Measurements from ENCODE around the gene RBM20.
A peak's percentile ranks its signal among the peaks of the same experiment; 100 is the strongest.

The RBM20 gene

GRCh38 chr10:110817614-110818013 lies 173.5 kb downstream of the RBM20 start:
- no peak for DNase-seq

DNA sequence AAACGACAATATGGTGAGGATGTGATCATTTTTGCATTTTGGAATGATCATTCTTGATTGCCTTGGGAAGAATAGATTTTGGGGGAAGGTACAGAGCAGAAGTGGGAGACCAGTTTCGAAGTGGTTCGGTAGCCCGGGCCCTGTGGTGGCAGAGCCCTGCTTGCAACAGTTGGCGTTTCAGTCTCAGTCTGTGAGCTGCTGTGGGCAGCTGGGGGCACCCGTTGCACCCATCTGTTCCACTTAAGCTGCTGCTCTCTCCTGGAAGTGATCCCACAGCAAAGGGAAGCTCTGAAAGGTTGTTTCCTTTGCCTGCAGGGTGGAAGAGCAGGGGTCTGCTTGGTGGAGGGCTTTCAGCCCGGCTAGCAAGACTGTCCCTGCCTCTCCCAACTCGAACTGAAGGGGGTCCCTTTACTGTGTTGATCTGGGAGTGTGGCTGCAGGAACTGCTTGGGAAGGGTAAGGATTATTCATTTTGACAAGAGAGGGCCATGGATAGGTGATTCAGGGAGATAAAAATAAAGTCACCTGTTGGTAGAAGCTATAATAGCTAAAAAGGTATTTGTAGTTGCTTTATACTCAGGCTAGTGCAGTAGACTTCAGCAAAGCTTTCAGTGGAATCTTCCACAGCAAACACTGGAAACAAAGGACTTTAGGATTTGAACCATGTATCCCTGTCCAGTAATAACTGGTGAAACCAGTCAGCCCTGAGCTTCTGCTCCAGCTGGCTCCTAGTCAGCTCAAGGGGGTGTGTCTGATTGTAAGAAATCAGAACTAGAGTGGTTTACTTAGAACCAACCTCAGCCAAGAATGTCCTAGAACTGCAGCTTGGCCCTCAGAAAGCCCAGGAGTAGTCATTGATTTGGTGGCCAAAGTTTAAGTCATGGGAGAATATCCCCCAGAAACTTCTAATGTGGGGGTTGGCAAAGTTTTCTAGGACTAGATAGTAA lies 174.4 kb downstream of the RBM20 start:
- no peak for DNase-seq

GRCh38 chr10:110820321-110820814 lies 176.2 kb downstream of the RBM20 start:
- DNase-seq: no peak

DNA sequence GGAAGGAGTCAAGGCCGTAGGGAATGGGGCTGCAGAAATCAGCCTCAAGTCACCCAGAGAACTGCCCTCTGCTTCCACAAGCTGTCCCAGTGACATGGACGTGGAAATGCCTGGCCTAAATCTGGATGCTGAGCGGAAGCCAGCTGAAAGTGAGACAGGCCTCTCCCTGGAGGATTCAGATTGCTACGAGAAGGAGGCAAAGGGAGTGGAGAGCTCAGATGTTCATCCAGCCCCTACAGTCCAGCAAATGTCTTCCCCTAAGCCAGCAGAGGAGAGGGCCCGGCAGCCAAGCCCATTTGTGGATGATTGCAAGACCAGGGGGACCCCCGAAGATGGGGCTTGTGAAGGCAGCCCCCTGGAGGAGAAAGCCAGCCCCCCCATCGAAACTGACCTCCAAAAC lies 177.4 kb downstream of the RBM20 start:
- DNase-seq: no peak

- no peak for DNase-seq
These were observed 178.0 kb downstream of the RBM20 start for GRCh38 chr10:110822035-110822711.

- DNase-seq: peak; percentile 51
These were observed 178.7 kb downstream of the RBM20 start for GRCh38 chr10:110822712-110823311.

DNA sequence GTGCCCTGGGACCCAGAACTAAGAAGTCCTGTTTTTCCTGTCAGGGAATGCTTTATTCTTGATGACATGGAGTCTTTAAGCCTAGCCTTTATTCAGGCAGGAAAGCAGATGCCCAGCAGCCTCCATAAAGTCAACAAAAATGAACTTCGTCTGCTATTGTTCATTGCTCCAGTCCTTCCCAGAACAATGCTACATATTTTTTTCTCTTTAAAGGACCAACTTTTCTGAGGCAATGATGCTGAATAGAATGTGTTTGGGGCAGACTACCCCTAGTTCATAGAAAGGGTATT lies 180.0 kb downstream of the RBM20 start:
- no peak for DNase-seq

GRCh38 chr10:110824660-110825059 lies 180.5 kb downstream of the RBM20 start:
- DNase-seq: no peak

DNA sequence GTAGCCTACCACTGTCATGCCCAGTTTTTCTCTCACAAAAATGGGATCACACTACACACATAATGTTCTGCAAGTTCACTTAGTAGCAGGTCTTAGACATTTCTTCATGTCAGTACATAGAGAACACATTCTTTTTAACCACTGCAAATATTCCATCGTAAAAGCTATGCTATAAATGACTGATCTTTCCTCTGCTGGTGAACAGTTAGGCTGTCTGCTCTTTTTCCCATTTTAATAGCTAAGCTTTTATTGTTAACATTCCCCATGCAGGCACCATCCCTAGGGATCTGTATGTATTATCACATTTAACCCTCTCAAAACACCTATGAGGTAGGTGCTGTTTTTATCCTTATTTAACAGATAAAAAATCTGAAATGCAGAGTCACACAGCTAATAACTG lies 181.4 kb downstream of the RBM20 start:
- no peak for DNase-seq

- no peak for DNase-seq
These were observed 183.3 kb downstream of the RBM20 start for GRCh38 chr10:110827410-110827809.

- DNase-seq: no peak
These were observed 183.7 kb downstream of the RBM20 start for GRCh38 chr10:110827875-110828274.

- DNase-seq: no peak
These were observed 184.4 kb downstream of the RBM20 start for GRCh38 chr10:110828525-110828924.

DNA sequence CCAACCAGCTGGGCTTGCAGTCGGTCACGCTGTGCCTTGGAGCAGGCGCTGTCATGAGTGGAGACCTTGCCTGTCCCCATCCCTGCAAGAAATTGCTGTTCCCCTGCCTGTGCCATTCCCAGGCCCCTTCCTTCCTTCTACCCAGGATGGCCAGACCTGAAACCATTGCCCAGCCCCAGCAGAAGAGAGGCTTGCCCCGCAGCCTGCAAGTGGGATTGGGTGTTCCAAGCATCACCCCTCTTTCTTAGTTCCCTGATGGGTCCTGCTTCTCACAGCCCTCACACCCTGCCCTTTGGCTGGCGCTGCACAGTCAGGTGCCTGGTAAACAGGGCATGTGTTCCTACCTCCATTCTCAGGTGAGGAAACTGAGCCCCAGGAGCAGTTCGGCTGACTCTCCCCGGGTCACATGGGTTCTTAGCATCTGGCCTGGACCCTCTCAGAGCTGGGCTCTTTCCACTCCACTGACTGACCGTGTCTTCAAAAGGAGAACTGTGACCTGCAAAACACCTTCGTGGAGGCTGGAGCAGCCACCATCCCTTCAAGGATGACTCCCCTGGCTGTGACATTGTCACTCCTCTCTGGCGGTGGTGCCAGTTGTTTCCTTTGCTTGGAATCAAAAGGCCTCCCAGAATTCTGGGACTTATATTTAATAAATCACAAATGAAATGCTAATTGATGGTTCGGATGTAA lies 185.7 kb downstream of the RBM20 start:
- DNase-seq: no peak

GRCh38 chr10:110833234-110833940 lies 189.3 kb downstream of the RBM20 start:
- no peak for DNase-seq

- DNase-seq: no peak
These were observed 189.9 kb downstream of the RBM20 start for GRCh38 chr10:110833941-110834628.

- no peak for DNase-seq
These were observed 190.6 kb downstream of the RBM20 start for GRCh38 chr10:110834629-110835301.

GRCh38 chr10:110835841-110836240 lies 191.7 kb downstream of the RBM20 start:
- DNase-seq: no peak

DNA sequence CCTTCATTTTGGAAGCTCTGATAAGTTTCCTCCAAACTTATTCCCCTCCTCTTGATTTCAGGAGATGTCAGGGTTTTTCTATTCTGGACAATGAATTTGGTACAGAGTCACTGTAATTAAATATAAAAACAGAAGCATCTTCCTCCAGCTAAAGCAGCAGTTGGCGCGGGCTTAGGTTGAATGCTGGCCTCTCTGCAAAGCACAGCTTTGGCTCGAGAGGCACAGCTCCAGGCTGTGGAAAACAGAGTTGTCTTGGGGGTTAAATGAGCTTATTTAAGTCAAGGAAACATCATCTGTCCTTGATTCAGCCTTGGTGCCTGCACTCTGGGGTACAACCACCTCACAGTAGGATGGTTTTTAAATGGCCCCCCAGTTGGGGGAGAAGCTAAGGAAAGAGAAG lies 192.6 kb downstream of the RBM20 start:
- no peak for DNase-seq

DNA sequence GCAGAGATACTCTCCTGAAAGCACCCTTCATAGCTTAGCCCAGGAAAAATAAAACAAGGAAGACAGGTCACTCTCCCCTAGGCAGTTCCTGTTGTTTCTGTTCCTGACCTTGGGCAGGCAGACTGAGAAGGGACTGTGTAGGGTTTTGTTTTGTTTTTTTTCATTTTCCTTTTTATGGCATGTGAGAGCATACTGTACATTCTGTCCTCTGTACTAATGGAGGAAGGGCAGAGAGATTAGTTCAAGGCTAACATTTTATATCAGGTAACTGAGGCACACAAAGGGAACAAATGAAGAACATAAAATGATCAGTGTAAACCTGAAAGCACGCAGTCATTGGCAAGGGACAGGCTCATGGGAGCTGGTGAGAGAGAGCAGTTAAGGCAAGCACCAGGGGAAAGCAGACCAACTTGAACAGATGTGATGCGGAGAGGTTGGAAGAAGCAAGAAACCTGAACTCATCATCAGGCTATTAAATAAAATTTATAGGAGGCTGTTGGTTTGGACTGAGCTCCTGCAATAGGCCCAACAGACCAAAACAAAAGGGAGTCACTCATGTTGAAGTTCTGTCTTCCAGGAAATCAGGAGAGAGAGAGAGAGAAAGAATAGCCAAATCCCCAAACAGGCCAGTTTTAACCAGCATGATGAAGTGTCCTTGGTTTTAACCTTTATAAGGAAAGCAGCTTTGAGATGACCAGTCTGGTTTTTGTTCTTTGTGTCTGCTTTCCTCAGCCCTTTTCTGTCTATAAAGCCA lies 193.5 kb downstream of the RBM20 start:
- no peak for DNase-seq

- no peak for DNase-seq
These were observed 196.2 kb downstream of the RBM20 start for GRCh38 chr10:110840225-110840922.
